Tibial nerve (tissue), 4 donors: ENCODE measurements around the gene TTLL1. TPM values are rescaled to one million over a fixed set of nuclear protein-coding genes. Genes with fewer than 3 reads are reported as not detected.

ENCODE experiments used
- DNase-seq, 2 donors: peaks; one replicate each; pipeline ENCODE4 v3.0.0-alpha.2; 2019; ENCODE audit warnings: low spot score in 2 of 2
- H3K27ac ChIP-seq, 4 donors: fragments of 200-600 bp; sonication (generic) in 3 of 4; one replicate each; pipeline ENCODE4 v1.5.1; 2017 to 2019; ENCODE audit warnings: mild to moderate bottlenecking in 1 of 4
- H3K27me3 ChIP-seq, 2 donors: fragments of 200-600 bp; sonication (generic) in 1 of 2; one replicate each; pipeline versions ENCODE4 v1.5.1 to v1.6.0; 2017 to 2019
- H3K36me3 ChIP-seq, 3 donors: fragments of 200-600 bp; sonication (generic); one replicate each; pipeline ENCODE4 v1.5.1; 2018 to 2019
- H3K4me1 ChIP-seq, 4 donors: fragments of 200-600 bp; sonication (generic) in 3 of 4; one replicate each; pipeline ENCODE4 v1.5.1; 2017 to 2019
- H3K4me3 ChIP-seq, 4 donors: fragments of 200-600 bp; sonication (generic) in 3 of 4; one replicate each; pipeline ENCODE4 v1.5.1; 2017 to 2019; ENCODE audit warnings: mild to moderate bottlenecking in 1 of 4, moderate library complexity in 1 of 4
- H3K9me3 ChIP-seq, 4 donors: fragments of 200-600 bp; sonication (generic) in 3 of 4; one replicate each; pipeline ENCODE4 v1.5.1; 2017 to 2019
- CTCF ChIP-seq, 5 experiments: fragments of 200-600 bp in 3 of 5; fragments of 450-650 bp in 2 of 5; sonication (generic) in 3 of 5; IDR thresholded peaks; one replicate each; pipeline ENCODE4 v1.5.1; 2016 to 2019; ENCODE audit warnings: antibody characterized with exemption in 5 of 5, mild to moderate bottlenecking in 3 of 5, moderate library complexity in 2 of 5
- EP300 ChIP-seq, 2 donors: sonication (generic); formaldehyde crosslinking; IDR thresholded peaks; one replicate each; pipeline ENCODE4 v1.6.1; 2017; ENCODE audit warnings: antibody characterized with exemption in 2 of 2, mild to moderate bottlenecking in 1 of 2
- POLR2A ChIP-seq, 2 donors: fragments of 450-650 bp; IDR thresholded peaks; one replicate each; pipeline ENCODE4 v1.6.1; 2017; ENCODE audit warnings: antibody characterized with exemption in 2 of 2, mild to moderate bottlenecking in 2 of 2, moderate library complexity in 2 of 2
- WGBS, 2 donors: methylation state at CpG; one replicate each; pipeline ENCODE4 v1.1.5; 2018; 5-methylcytosine and 5-hydroxymethylcytosine counted together
- total RNA-seq, 4 donors: library from RNA; depleted of rRNA; stranded (reverse); fragments of >200 nt; gene quantifications; one replicate each; pipeline ENCODE4 v1.1.0, GENCODE V29; 2016

The TTLL1 gene
- total RNA-seq, 4 donors from 2014 or later = 1.6 to 9.8 (median 7.3) TPM

- TF ChIP-seq CTCF (IDR thresholded peaks at IDR 0.05) (no peak), EP300 (IDR thresholded peaks at IDR 0.05) (no peak), POLR2A (IDR thresholded peaks at IDR 0.05) (no peak)
- peaks cover 0 to 4% (median 0%) of the 10 kb centered on the region in 3 donors for H3K36me3 ChIP-seq
- no peak for DNase-seq
- WGBS, 2 donors = 47 to 56% methylated on average over 5 of the region's 5 CpGs
- H3K27me3 ChIP-seq = peaks cover 0 to 62% of the 10 kb centered on the region in 2 donors
- no peaks in the 10 kb centered on the region for H3K9me3 ChIP-seq
- H3K4me3 ChIP-seq = no peak overlapping the region
- no peak overlapping the region for H3K27ac ChIP-seq
- H3K4me1 ChIP-seq = peaks cover 0 to 19% (median 18%) of the 10 kb centered on the region in 4 donors
These were observed 25.8 kb upstream of the TTLL1 start for GRCh38 chr22:43114958-43115357.

DNA sequence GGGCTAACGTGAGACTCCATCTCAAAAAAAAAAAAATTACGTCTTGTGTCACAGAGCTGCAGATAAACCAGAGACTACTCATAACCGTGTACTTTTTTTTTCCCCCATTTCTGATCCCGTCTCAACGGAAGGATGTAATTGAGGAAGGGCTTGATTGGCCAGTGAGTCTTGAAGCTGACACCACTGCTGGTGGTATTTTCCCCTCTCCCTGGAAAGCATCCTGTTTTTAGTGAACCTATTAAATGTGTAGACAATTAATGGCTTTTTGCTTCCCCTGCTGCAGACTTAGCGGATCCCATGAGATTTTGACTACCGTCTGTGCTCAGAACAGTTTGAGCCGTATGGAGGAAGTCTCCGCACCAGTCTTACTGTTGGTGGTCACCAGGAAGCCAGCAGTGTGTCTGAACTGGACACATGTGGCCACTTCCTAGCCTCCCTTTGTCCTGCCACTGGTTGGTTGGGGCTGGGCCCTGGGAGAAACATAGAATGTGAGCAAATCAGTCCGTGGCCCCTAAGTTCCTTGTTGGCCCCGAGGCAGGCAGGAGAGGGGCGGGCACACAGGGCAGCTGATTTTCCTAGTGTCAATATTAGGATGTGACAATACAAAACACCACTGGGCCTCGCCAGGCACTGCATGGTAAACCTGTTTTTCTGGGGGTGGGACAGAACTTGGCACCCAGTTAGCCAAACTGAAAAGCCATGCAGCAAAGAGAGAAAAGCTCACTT is 24.5 kb upstream of the TTLL1 start:
- no peak for DNase-seq
- Histone ChIP-seq H3K4me1 (peaks cover 0 to 22% (median 19%) of the 10 kb centered on the region in 4 donors), H3K9me3 (no peaks in the 10 kb centered on the region), H3K4me3 (no peak overlapping the region), H3K27ac (no peak overlapping the region), H3K27me3 (peaks cover 0 to 73% of the 10 kb centered on the region in 2 donors), H3K36me3 (no peaks in the 10 kb centered on the region)
- WGBS, 2 donors = 43 to 52% methylated on average over 13 of the region's 13 CpGs
- TF ChIP-seq EP300 (IDR thresholded peaks at IDR 0.05) (no peak), CTCF (IDR thresholded peaks at IDR 0.05) (no peak), POLR2A (IDR thresholded peaks at IDR 0.05) (no peak)

DNA sequence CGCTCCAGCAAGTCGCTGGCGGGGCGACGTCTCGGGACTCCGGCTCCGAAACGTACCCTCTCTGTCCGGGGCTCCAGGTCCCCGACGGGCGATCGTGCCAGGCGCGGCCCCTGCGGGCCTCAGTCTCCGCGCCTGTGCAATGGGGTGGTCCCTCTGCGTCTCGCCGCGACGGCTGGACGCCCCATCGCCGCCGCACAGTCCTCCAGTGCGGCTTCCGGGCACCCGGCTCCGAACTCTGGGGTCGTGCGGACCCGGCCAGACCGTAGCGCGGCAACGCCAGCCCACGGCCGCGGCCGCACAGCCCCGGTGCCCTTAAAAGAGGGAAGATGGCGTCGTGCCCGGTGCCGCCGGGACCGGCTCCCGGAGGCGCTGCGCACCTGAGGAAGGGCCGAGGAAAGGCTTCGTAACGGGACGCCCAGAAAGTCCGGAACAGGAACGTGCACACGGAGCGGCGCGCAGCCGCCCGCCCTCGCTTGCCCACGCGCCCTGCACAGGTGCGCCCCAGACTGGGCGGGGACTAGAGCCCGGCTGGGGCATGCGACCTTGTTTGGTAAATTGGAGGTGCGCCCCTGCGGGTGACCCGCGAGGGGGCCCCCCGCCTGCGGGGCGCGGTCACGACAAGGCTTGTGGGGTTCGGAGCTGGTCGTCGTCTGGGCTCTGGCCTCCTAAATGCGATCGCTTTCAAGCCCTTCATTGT is 21.9 kb upstream of the TTLL1 start:
- DNase-seq = no peak
- H3K27ac ChIP-seq = peak overlapping the region in 1 of 4 donors; percentile 46
- no peaks in the 10 kb centered on the region for H3K36me3 ChIP-seq
- 3 to 8% methylated on average over 26 to 46 of the region's 86 CpGs for WGBS, 2 donors
- peaks cover 0 to 71% of the 10 kb centered on the region in 2 donors for H3K27me3 ChIP-seq
- peaks cover 0 to 22% (median 19%) of the 10 kb centered on the region in 4 donors for H3K4me1 ChIP-seq
- peak overlapping the region; percentile 35 to 62 (median 49) for H3K4me3 ChIP-seq
- no peaks in the 10 kb centered on the region for H3K9me3 ChIP-seq
- TF ChIP-seq POLR2A (IDR thresholded peaks at IDR 0.05) (no peak), CTCF (IDR thresholded peaks at IDR 0.05) (no peak), EP300 (IDR thresholded peaks at IDR 0.05) (no peak)

DNA sequence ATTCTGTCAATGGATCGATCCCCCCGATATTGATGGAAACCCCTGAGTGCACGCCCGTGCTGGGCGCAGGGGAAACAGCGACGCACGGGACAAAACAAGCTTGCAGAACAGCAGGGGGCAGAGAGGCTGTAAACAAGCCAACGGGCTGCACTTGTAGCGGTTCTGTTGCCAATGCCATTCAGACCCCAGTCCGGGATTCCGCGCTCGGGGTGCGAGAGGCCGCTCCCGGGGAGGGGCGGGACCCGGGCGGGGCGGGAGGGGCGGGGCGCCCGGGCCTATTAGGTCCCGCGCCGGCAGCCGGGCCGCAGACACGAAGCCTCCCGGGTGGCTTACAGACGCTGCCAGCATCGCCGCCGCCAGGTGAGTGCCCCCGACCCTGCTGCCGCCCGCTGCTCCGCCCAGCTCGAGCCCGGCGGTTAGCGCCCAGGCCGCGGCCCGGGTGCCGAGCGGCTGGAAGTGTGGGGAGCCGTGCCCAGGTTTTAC is 21.3 kb upstream of the TTLL1 start, which contains the start of gene BIK:
BIK (plus strand) TSS at position 307 of the 483 bp plus-strand sequence. CDS start 13,273 bp downstream, outside the sequence.
- 0 to 2% methylated on average over 9 to 10 of the region's 49 CpGs for WGBS, 2 donors
- H3K27ac ChIP-seq = peak within 1 kb of the TSS in 1 of 4 donors; percentile 46
- peaks cover 0 to 22% (median 19%) of the 10 kb centered on the region in 4 donors for H3K4me1 ChIP-seq
- peaks cover 0 to 66% of the 10 kb centered on the region in 2 donors for H3K27me3 ChIP-seq
- H3K9me3 ChIP-seq = no peaks in the 10 kb centered on the region
- peak in 1 of 2 donors; percentile 17 for DNase-seq
- H3K36me3 ChIP-seq = no peaks in the 10 kb centered on the region
- peak in 1 of 5 experiments; percentile 11 for TF ChIP-seq CTCF (IDR thresholded peaks at IDR 0.05)
- TF ChIP-seq POLR2A (IDR thresholded peaks at IDR 0.05) = no peak
- no peak for TF ChIP-seq EP300 (IDR thresholded peaks at IDR 0.05)
- H3K4me3 ChIP-seq = peak within 1 kb of the TSS; percentile 35 to 62 (median 49)
